Neural cell (in vitro differentiated cells): Measurements from ENCODE around the gene CES2.

Source experiments
- CTCF ChIP-seq: fragments of 450-650 bp; IDR thresholded peaks from 2 replicates; pipeline ENCODE4 v1.5.1; 2014; ENCODE audit warnings: antibody characterized with exemption, mild to moderate bottlenecking, moderate library complexity; ENCODE audit not compliant: poor library complexity, severe bottlenecking
- EP300 ChIP-seq: fragments of 450-650 bp; conservative IDR thresholded peaks from 2 replicates; pipeline ENCODE4 v1.6.1; 2014; ENCODE audit warnings: antibody characterized with exemption, mild to moderate bottlenecking, moderate library complexity; ENCODE audit not compliant: poor library complexity, severe bottlenecking

GRCh38 chr16:66906916-66907836 lies 28.1 kb upstream of the CES2 start:
- TF ChIP-seq CTCF (no peak), EP300 (no peak)
